Measurements from ENCODE around the gene OSER1. TPM values are rescaled to one million over a fixed set of nuclear protein-coding genes. Genes with fewer than 3 reads are reported as not detected.

Gene OSER1
- total and polyA plus RNA-seq, 2 of the 8 experiments (the other 6 are each of a cell fraction or from before 2014, with no cell fraction given): 24.5 to 31.8 TPM

DNA sequence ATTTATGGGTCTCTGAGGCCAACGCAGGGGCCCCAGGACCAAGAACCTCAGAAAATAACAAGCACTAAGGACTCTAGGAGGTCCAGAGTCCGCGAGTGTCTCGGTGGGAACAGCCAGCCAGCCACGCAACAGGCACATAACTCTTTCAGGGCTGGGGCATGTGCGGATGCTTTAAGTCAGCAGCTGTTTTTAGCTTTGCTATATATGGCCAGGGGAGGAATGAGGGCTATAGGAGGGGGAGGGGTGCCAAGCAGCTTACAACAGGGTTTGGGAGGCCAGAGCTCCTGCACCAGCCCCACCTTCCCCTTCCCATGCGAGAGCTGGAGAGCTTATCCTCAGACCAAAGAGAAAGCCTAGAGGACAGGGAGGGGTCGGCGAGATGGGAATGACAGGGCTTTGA lies 29.8 kb downstream of the OSER1 start:
- Histone ChIP-seq H3K56ac (replicated peaks; ENCODE audit: insufficient read length, low read depth, low read length) (no peak overlapping the region), H3K4me2 (ENCODE audit: insufficient read depth in 1 of 2, low read depth in 2 of 2, low read length in 2 of 2) (no peak overlapping the region), H3K14ac (ENCODE audit: insufficient read length) (no peak overlapping the region), H3K4me3 (ENCODE audit: extremely low read depth in 1 of 4, insufficient read depth in 2 of 4, low read depth in 3 of 4, low read length in 4 of 4) (no peak overlapping the region), H2AFZ (ENCODE audit: low read length) (no peak overlapping the region), H3K18ac (ENCODE audit: extremely low read depth, low read length) (no peak overlapping the region), H4K8ac (ENCODE audit: extremely low read depth, insufficient read depth, low read length) (no peak overlapping the region), H3K79me2 (ENCODE audit: control insufficient read depth in 1 of 2, insufficient read depth in 2 of 2, low read length in 2 of 2) (no peaks in the 10 kb centered on the region), H3K9ac (replicated peaks in 1 of 4; ENCODE audit: extremely low read depth in 1 of 4, low read depth in 3 of 4, low read length in 3 of 4) (no peak overlapping the region; a peak in 1 of 7 replicates), H4K5ac (ENCODE audit: insufficient read length, low read depth, low read length) (no peak overlapping the region), H3K23ac (ENCODE audit: insufficient read length) (no peak overlapping the region), H3K4ac (replicated peaks; ENCODE audit: insufficient read length, low read depth, low read length) (no peak overlapping the region), H3K79me1 (ENCODE audit: low read depth, low read length) (no peaks in the 10 kb centered on the region), H3K9me3 (ENCODE audit: insufficient read depth in 2 of 2, low read depth in 1 of 2, low read length in 1 of 2) (no peaks in the 10 kb centered on the region), H4K91ac (replicated peaks; ENCODE audit: insufficient read length, low read length) (no peak overlapping the region), H2BK20ac (ENCODE audit: low read length) (no peak overlapping the region), H2AK5ac (ENCODE audit: low read depth, low read length) (no peak overlapping the region), H2BK120ac (replicated peaks; ENCODE audit: low read depth, low read length) (no peak overlapping the region), H3K4me1 (replicated peaks in 1 of 4; ENCODE audit: control insufficient read depth in 3 of 4, insufficient read depth in 4 of 4, low read length in 3 of 4) (peaks cover 0 to 6% (median 1%) of the 10 kb centered on the region in 4 experiments; a peak in 3 of 7 replicates), H3K27ac (ENCODE audit: low read depth, low read length) (no peak overlapping the region), H2BK15ac (ENCODE audit: low read length) (no peak overlapping the region), H2BK12ac (ENCODE audit: low read depth, low read length) (no peak overlapping the region), H4K20me1 (replicated peaks in 1 of 2; ENCODE audit: control insufficient read depth in 1 of 2, insufficient read depth in 2 of 2, low read length in 2 of 2) (peaks cover 0 to 4% of the 10 kb centered on the region in 2 experiments), H2BK5ac (ENCODE audit: low read depth, low read length) (no peak overlapping the region), H3K27me3 (replicated peaks in 1 of 4; ENCODE audit: control insufficient read depth in 3 of 4, extremely low read depth in 1 of 4, insufficient read depth in 3 of 4, low read length in 3 of 4) (no peaks in the 10 kb centered on the region), H3K23me2 (ENCODE audit: low read depth, low read length) (peaks cover 4% of the 10 kb centered on the region; the same call in 1 of the 2 replicates), H3K36me3 (ENCODE audit: control insufficient read depth in 2 of 4, insufficient read depth in 4 of 4, low read length in 3 of 4) (no peaks in the 10 kb centered on the region)
- DNase-seq (ENCODE audit: low read depth in 1 of 2, low spot score in 2 of 2) (peak in 1 of 2 experiments; percentile 34), FAIRE-seq (no peak)
- 76% methylated on average over 9 of the region's 9 CpGs; no CpG with 5 or more reads in 1 of the 2 experiments for WGBS, 2 experiments (ENCODE audit: extremely low coverage in 1 of 2, insufficient coverage in 1 of 2, insufficient read length in 1 of 2, insufficient replicate concordance in 2 of 2, low coverage in 1 of 2, low lambda C conversion rate in 2 of 2, missing lambda C conversion rate in 1 of 2)
- CTCF ChIA-PET (ENCODE audit: partially characterized antibody): interaction anchor here (1.0 to 17.7 kb wide), 3 partner anchors 9 to 66 kb away, joined by 3 to 512 read pairs (median 13); no protein-coding TSS in a partner anchor
- TF ChIP-seq SRF (IDR thresholded peaks at IDR 0.05; ENCODE audit: low read depth, low read length) (peak; percentile 75; the same call in 1 of the 2 replicates), TAF7 (optimal IDR thresholded peaks at IDR 0.05; ENCODE audit: borderline replicate concordance, low read depth, low read length) (no peak)
- POLR2A ChIA-PET (ENCODE audit: partially characterized antibody): interaction anchor here (1.4 to 1.5 kb wide), 2 partner anchors 51 to 63 kb away, joined by 3 read pairs; no protein-coding TSS in a partner anchor
